SK-N-SH (cell line): ENCODE measurements around the gene SEL1L2. TPM values are rescaled to one million over a fixed set of nuclear protein-coding genes. Genes with fewer than 3 reads are reported as not detected.

Experiments
- CTCF ChIA-PET: fragments of 300-600, 350-600 bp; formaldehyde crosslinking; extraction: SDS; loops from one replicate; lab custom pipeline; 2021; lab: Yijun Ruan, JAX
- POLR2A ChIA-PET: fragments of 350-600 bp; sonication (Branson Sonifier 250); formaldehyde crosslinking; extraction: SDS; loops from one replicate; lab custom pipeline; 2020; ENCODE audit warnings: antibody characterized with exemption, inconsistent platforms; lab: Yijun Ruan, JAX
- DNase-seq: peaks from one replicate; pipeline ENCODE4 v3.0.0; 2012
- H2AFZ ChIP-seq: fragments of 200-600 bp; sonication (generic); 2 replicates; pipeline ENCODE4 v1.8.1; 2016; ENCODE audit warnings: antibody characterized with exemption, mild to moderate bottlenecking, low read depth
- H3F3A ChIP-seq: fragments of 200-600 bp; sonication (generic); replicated peaks from 2 replicates; pipeline ENCODE3; 2016; ENCODE audit warnings: antibody characterized with exemption, mild to moderate bottlenecking; ENCODE audit not compliant: insufficient read depth
- H3K27ac ChIP-seq, 2 experiments: fragments of 200-500 bp in 1 of 2; fragments of 200-600 bp in 1 of 2; sonication (Bioruptor generic) in 1 of 2; sonication (generic), shearing (Covaris generic) in 1 of 2; 2 replicates each; pipeline versions ENCODE4 v1.5.1 to v1.6.1; 2014 to 2016; ENCODE audit warnings: low read depth in 2 of 2, inconsistent platforms in 1 of 2, low read length in 1 of 2, mild to moderate bottlenecking in 1 of 2, mixed read lengths in 1 of 2
- H3K27me3 ChIP-seq: fragments of 200-600 bp; sonication (generic), shearing (Covaris generic); 2 replicates; pipeline ENCODE4 v1.6.1; 2016; ENCODE audit warnings: mixed run types; ENCODE audit not compliant: insufficient read depth
- H3K36me3 ChIP-seq, 2 experiments: fragments of 200-500 bp in 1 of 2; fragments of 200-600 bp in 1 of 2; sonication (Bioruptor generic) in 1 of 2; sonication (generic) in 1 of 2; replicated peaks in 1 of 2; 2 replicates each; pipeline versions ENCODE3 to v1.5.1; 2014 to 2016; ENCODE audit warnings: low read length in 1 of 2, mild to moderate bottlenecking in 1 of 2; ENCODE audit not compliant: insufficient read depth in 2 of 2, control insufficient read depth in 1 of 2
- H3K4me1 ChIP-seq, 2 experiments: fragments of 200-500 bp in 1 of 2; fragments of 200-600 bp in 1 of 2; sonication (Bioruptor generic) in 1 of 2; sonication (generic), shearing (Covaris generic) in 1 of 2; 2 replicates each; pipeline versions ENCODE4 v1.5.1 to v1.6.1; 2014 to 2016; ENCODE audit warnings: low read depth in 1 of 2, low read length in 1 of 2, mixed run types in 1 of 2; ENCODE audit not compliant: insufficient read depth in 2 of 2, control insufficient read depth in 1 of 2
- H3K4me2 ChIP-seq: fragments of 200-600 bp; sonication (generic), shearing (Covaris generic); 2 replicates; pipeline ENCODE4 v1.6.1; 2017; ENCODE audit warnings: mixed run types
- H3K4me3 ChIP-seq, 2 experiments: fragments of 200-500 bp in 1 of 2; fragments of 200-600 bp in 1 of 2; sonication (Bioruptor generic) in 1 of 2; sonication (generic), shearing (Covaris generic) in 1 of 2; 2 replicates each; pipeline versions ENCODE4 v1.5.1 to v1.8.1; 2014 to 2016; ENCODE audit warnings: low read depth in 2 of 2, inconsistent platforms in 1 of 2, low read length in 1 of 2, mild to moderate bottlenecking in 1 of 2, mixed read lengths in 1 of 2, moderate library complexity in 1 of 2
- H3K79me2 ChIP-seq: fragments of 200-600 bp; sonication (generic); 2 replicates; pipeline ENCODE4 v1.8.1; 2017; ENCODE audit warnings: mild to moderate bottlenecking; ENCODE audit not compliant: insufficient read depth
- H3K9ac ChIP-seq: fragments of 200-600 bp; sonication (generic); 2 replicates; pipeline ENCODE4 v1.6.1; 2017; ENCODE audit warnings: mixed run types
- H3K9me2 ChIP-seq: fragments of 200-600 bp; sonication (generic); 2 replicates; pipeline ENCODE4 v1.6.1; 2017; ENCODE audit warnings: mixed run types
- H3K9me3 ChIP-seq: fragments of 200-600 bp; sonication (generic); 2 replicates; pipeline ENCODE4 v1.6.1; 2017; ENCODE audit warnings: mixed run types, mild to moderate bottlenecking, moderate library complexity
- H4K20me1 ChIP-seq: fragments of 200-600 bp; sonication (generic); 2 replicates; pipeline ENCODE4 v1.6.1; 2017; ENCODE audit warnings: mild to moderate bottlenecking, mixed run types; ENCODE audit not compliant: insufficient read depth
- CTCF ChIP-seq: fragments of 200-600 bp; sonication (generic); IDR thresholded peaks from 2 replicates; pipeline ENCODE4 v1.6.1; 2017; ENCODE audit warnings: antibody characterized with exemption, mild to moderate bottlenecking, moderate library complexity
- EP300 ChIP-seq, 2 experiments: IDR thresholded peaks; 2 replicates each; pipeline versions ENCODE4 v1.4.0 to v1.6.1; 2012; ENCODE audit warnings: borderline replicate concordance in 1 of 2, low read depth in 1 of 2, low read length in 1 of 2
- EZH2phosphoT487 ChIP-seq: fragments of 200-600 bp; sonication (generic); IDR thresholded peaks from 2 replicates; pipeline ENCODE4 v1.6.1; 2017; ENCODE audit warnings: low read depth, mixed run types, mild to moderate bottlenecking, antibody characterized with exemption, moderate library complexity, borderline replicate concordance
- FOXJ3 ChIP-seq: sonication (generic); formaldehyde crosslinking; IDR thresholded peaks from 2 replicates; pipeline ENCODE4 v1.5.1; 2020; ENCODE audit warnings: mild to moderate bottlenecking, missing genetic modification reagents
- FOXM1 ChIP-seq: IDR thresholded peaks from 2 replicates; pipeline ENCODE4 v1.4.0; 2012; ENCODE audit warnings: low read depth, mild to moderate bottlenecking
- POLR2AphosphoS5 ChIP-seq: IDR thresholded peaks from 2 replicates; pipeline ENCODE4 v1.6.1; 2012; ENCODE audit warnings: low read depth, low read length
- RAD21 ChIP-seq: IDR thresholded peaks from 2 replicates; pipeline ENCODE4 v1.6.1; 2012; ENCODE audit warnings: mild to moderate bottlenecking, low read length
- RFX5 ChIP-seq: IDR thresholded peaks from 2 replicates; pipeline ENCODE4 v1.6.1; 2012; ENCODE audit warnings: mild to moderate bottlenecking, improper control_type of control experiment, low read length
- TAF1 ChIP-seq: IDR thresholded peaks from 2 replicates; pipeline ENCODE4 v1.6.1; 2012; ENCODE audit warnings: low read depth, mild to moderate bottlenecking, low read length, moderate library complexity, borderline replicate concordance
- TEAD4 ChIP-seq: IDR thresholded peaks from 2 replicates; pipeline ENCODE4 v1.4.0; 2012; ENCODE audit warnings: mild to moderate bottlenecking, borderline replicate concordance; ENCODE audit not compliant: insufficient read depth
- USF1 ChIP-seq: IDR thresholded peaks from 2 replicates; pipeline ENCODE4 v1.4.0; 2012; ENCODE audit warnings: low read depth, borderline replicate concordance
- YY1 ChIP-seq: IDR thresholded peaks from 2 replicates; pipeline ENCODE4 v1.4.0; 2012; ENCODE audit warnings: low read depth, mild to moderate bottlenecking
- WGBS: methylation state at CpG from one replicate; pipeline ENCODE4 v1.1.6; 2017; ENCODE audit warnings: low lambda C conversion rate; 5-methylcytosine and 5-hydroxymethylcytosine counted together
- polyA plus RNA-seq, 3 experiments: library from polyadenylated mRNA; depleted of rRNA; stranded (reverse); fragments of >200 nt; gene quantifications; 2 replicates each; pipeline ENCODE4 v1.2.3, GENCODE V29; 2012

Gene SEL1L2
- polyA plus RNA-seq, 1 of the 3 experiments (the other 2 are of a cell fraction) = not detected

- H2AFZ ChIP-seq = no peak overlapping the region
Observed at GRCh38 chr20:13877793-13878192, 112.6 kb downstream of the SEL1L2 start.

GRCh38 chr20:13875265-13875811 lies 115.1 kb downstream of the SEL1L2 start:
- H3F3A ChIP-seq = no peaks in the 10 kb centered on the region
- ChIA-PET POLR2A (no interaction called here), CTCF (interaction anchor here (0.7 kb wide), 1 partner anchor 179 kb away, joined by 3 read pairs; no protein-coding TSS in a partner anchor)
- no peaks in the 10 kb centered on the region for H3K4me1 ChIP-seq
- H3K27ac ChIP-seq = no peak overlapping the region
- no peaks in the 10 kb centered on the region for H3K79me2 ChIP-seq
- H3K36me3 ChIP-seq = no peaks in the 10 kb centered on the region
- H3K4me2 ChIP-seq = no peak overlapping the region
- H2AFZ ChIP-seq = no peak overlapping the region
- WGBS = 86% methylated on average over 3 of the region's 3 CpGs
- H3K27me3 ChIP-seq = no peaks in the 10 kb centered on the region
- H3K9me2 ChIP-seq = no peaks in the 10 kb centered on the region
- H4K20me1 ChIP-seq = no peaks in the 10 kb centered on the region
- H3K9me3 ChIP-seq = no peaks in the 10 kb centered on the region
- H3K4me3 ChIP-seq = no peak overlapping the region
- H3K9ac ChIP-seq = no peak overlapping the region
- DNase-seq = no peak
- TF ChIP-seq FOXM1 (no peak), EP300 (IDR thresholded peaks at IDR 0.05; ENCODE audit: borderline replicate concordance in 1 of 2, low read depth in 1 of 2, low read length in 1 of 2) (no peak), TEAD4 (no peak), CTCF (no peak), YY1 (no peak), EZH2phosphoT487 (no peak), USF1 (no peak), RFX5 (no peak), POLR2AphosphoS5 (no peak), RAD21 (no peak)

More at GRCh38 chr20:13877793-13878192, 112.6 kb downstream of the SEL1L2 start:
- CTCF ChIA-PET = no interaction called here
- H3K27ac ChIP-seq = no peak overlapping the region
- H3K79me2 ChIP-seq = no peaks in the 10 kb centered on the region
- no peaks in the 10 kb centered on the region for H3K9me3 ChIP-seq
- no peaks in the 10 kb centered on the region for H3K9me2 ChIP-seq
- no peak for DNase-seq
- WGBS = 32% methylated on average over 4 of the region's 4 CpGs
- no peaks in the 10 kb centered on the region for H4K20me1 ChIP-seq
- H3K27me3 ChIP-seq = no peaks in the 10 kb centered on the region
- H3F3A ChIP-seq = no peaks in the 10 kb centered on the region
- H3K4me1 ChIP-seq = no peaks in the 10 kb centered on the region
- H3K9ac ChIP-seq = no peak overlapping the region
- H3K4me2 ChIP-seq = no peak overlapping the region
- POLR2A ChIA-PET = no interaction called here
- H3K36me3 ChIP-seq = no peaks in the 10 kb centered on the region
- TF ChIP-seq RFX5 (no peak), EZH2phosphoT487 (no peak), FOXJ3 (CRISPR knock-in tag) (no peak), USF1 (no peak), TAF1 (no peak), CTCF (no peak)
- H3K4me3 ChIP-seq = no peak overlapping the region
